ENCODE data around the gene KRAS.

DNA sequence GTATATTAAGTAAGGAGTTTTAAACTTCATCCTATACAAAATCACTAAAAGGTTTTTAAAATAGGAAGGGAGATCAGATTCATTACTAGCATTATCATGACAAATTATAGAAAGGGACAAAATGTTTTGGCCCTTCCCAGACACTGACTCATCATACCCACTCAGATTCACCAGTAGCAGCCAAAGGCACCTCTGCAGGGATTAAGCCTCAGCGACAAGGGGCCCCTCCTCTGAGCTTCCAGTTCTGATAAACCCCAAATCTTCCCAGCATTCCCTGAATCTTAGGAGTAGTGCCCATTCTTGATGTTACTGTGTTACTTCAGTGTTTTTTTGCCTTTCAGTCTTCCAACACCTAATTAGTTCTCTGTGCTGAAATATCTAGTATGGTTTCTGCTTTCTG lies 14.5 kb downstream of the KRAS start:
- TF ChIP-seq CTCF (IDR thresholded peaks at IDR 0.05), result no peak
- TF ChIP-seq POLR2A (IDR thresholded peaks at IDR 0.05), result no peak

Data from right lobe of liver (tissue), 4 donors.